Fibroblast of skin of back (primary cell): ENCODE data around the gene UBE2H. TPM values are rescaled to one million over a fixed set of nuclear protein-coding genes. Genes with fewer than 3 reads are reported as not detected.
"Not testable (repeated sequence)": the region's sequence is repeated elsewhere in the genome, so short reads cannot be mapped to it uniquely, and the experiment has no call there.

ENCODE experiments used
- DNase-seq: peaks from one replicate; pipeline ENCODE4 v3.0.0-alpha.2; 2013
- polyA plus RNA-seq, 2 experiments: library from polyadenylated mRNA; unstranded; fragments of 120-200 nt; gene quantifications; one replicate each; pipeline ENCODE4 v1.2.1, GENCODE V29; 2013; ENCODE audit not compliant: insufficient read length in 2 of 2

The UBE2H gene
- polyA plus RNA-seq (2013, experiment 1 of 2; ENCODE audit: insufficient read length) = 59.3 TPM
- polyA plus RNA-seq (2013, experiment 2 of 2; ENCODE audit: insufficient read length) = 69.0 TPM

DNA sequence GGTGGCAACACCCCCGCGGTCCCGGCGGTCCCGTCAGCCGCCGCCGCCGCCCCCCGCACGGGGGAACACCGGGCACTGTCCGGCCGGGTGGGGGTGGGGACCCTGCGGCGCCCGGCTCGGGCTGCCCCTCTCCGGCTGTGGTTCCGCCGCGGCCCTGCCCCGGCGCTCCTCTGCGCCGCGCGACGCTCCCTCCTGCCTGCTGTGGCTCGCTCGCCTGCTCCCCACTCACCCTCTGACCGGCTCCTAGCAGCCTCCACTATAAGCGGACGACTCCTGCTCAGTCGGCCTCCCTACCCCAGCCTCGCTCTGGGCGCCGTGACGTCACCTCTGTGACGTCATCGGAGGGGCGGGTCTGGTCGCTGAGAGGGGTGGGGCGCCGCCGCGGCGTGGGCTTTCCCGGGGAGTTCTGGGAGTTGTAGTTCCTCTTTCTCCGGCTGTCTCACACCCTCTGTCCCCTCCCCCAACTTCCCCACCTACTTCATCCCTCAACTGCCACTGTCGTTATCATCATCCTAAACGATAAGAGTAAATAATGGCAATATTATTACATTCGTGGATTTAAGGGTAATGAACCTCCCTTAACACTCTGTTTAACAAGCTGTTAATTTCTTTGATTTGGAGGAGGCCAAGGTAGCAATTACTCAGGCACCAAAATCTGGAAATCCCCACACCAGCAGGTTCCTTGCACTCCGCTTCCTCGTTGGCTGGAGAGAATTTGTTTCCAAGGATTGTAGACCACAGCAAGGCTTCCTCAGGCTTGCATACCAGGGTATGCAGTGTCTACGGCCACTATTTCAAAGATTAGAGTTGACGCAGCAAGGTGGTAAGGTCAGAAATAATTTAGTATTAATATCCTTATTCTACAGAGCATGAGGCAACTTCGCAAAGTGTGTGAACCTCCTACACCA, at the start of gene UBE2H:
Gene UBE2H (minus strand): TSS at position 308 of the 908 bp plus-strand sequence. CDS start 405 bp downstream, outside the sequence.
- peak; percentile 90 for DNase-seq

DNA sequence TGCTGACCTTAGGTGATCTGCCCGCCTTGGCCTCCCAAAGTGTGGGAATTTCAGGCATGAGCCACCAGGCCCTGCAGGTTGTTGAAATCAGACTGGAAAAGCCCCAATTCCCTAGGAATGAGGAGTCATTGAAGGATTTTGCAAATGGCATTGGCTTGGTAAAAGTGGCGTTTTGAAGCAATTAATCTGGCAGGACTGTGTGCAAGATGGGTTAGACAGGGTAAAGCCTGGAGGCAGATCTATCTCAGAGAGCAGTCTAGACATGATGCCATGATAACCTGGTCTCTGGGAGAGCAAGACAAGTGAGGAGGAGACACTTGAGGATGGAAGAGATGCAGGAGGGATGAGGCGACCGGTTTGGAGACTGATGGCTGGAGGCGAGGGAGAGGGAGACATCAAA, 45.7 kb upstream of the UBE2H start:
- DNase-seq = no peak

DNA sequence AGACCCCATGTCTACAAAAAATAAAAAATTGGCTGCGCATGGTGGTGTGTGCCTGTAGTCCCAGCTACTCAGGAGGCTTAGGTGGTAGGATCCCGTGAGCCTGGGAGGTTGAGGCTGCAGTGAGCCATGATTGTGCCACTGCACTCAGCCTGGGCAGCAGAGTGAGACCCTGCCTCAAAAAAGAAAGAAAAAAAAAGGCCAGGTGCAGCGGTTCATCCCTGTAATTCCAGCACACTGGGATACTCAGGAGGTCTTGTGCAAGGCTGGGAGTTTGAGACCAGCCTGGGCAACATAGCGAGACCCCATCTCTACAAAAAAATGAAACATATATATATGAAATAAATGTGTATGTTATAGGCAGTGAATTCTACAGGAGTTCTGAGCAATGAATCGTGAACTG, 44.5 kb upstream of the UBE2H start:
- no peak for DNase-seq

DNA sequence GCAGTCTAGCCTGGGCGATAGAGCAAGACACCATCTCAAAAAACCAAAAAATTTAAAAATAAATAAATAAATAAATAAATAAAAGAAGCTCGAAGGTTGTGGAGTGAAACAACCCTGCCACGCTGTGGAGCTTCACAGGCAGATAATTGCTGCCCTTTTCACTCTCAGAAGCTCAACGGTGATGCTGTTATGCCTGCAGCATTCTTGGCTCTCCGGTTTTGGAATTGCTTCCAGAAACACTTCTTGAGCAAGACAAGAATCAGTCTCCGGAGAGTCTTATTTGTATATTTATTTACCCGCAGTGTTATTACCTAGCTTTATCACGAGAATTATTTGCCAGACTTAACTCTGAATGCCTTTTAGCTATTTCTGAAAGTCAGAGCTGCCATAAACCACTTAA, 40.5 kb upstream of the UBE2H start:
- no peak for DNase-seq

DNA sequence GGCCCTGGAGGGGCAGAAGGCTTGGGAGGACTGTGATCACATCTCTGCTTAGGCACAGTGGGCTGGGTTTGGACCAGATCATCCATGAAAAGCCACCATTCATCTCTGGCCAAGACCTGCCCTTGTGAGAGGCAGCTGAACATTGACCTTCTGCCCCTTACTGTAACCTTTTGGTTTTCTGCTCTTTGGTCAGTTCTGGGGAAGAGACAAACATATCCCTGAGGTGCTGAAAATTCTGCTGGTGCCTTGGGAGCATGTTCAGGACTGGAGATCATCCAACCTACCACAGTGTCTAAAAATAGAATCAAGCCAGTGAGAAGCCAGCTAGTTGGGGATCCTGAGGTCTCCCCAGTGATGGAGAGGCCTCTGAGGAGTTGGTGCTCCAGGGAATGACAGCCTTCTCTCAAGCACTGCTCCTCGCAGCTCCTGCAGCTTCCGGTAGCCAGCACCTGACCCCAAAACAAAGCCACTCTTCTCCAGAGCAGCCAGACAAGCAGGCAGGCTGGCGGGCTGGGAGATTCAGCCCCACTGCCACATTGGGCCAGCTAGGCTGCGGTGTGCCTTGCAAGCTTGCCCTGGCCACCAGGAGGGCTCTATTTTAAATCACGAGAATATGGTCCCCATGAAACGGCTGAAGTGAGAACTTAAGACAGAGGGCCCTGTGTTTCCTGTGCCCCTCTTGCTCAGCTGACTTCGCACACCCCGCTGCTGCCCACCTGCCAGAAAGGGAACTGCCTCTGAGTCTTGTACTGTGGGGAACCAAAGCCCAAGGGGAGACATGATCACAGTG, 37.8 kb upstream of the UBE2H start:
- no peak for DNase-seq

DNA sequence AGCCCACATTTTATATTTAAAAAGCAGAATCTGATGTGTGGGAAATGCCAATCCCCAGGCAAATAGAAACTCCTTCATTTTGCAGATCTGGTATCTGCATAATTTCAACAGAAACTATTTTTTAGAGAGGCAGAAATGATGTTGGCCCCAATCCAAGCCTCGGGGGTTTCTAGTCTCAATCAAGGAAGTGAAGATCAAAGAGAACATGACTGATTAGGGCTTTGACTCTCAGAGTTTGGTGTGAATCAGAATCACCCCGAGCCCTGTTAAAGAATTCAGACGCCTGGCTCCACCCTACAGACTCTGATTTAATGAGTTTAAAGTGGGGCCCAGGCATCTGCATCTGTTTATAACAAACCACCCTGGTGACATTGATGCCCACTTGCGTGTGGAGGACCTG, 36.7 kb upstream of the UBE2H start:
- no peak for DNase-seq

DNA sequence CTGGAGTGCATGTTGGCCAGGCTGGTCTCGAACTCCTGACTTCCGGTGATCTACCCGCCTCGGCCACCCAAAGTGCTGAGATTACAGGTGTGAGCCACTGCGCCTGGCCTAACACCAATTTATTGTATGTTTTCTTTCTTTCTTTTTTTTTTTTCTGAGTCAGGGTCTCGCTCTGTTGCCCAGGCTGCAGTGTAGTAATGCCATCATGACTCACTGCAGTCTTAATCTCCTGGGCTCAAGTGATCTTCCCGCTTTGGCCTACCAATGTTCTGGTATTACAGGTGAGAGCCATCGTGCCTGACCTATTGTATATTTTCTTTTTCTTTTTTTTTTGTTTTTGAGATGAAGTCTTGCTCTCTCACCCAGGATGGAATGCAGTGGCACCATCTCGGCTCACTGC, 33.8 kb upstream of the UBE2H start:
- no peak for DNase-seq

DNA sequence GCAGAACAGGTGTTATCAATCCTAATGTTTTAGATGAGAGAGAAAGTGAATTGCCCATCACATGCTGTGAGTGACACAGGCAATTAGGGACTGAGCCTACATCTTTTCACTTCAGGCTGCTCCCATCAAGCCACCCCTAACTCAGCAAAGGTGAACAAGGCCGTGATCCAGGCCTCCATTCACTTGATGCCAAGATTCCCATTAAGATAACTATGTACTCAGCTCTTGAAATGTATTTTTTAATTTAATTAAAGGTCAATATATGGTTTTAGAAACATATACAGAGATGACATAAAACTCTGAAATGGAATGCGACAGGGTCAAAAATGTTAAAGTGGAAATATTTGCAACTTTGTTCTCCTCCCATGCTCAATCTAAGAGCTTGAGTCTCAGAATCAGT, 27.9 kb upstream of the UBE2H start:
- no peak for DNase-seq

DNA sequence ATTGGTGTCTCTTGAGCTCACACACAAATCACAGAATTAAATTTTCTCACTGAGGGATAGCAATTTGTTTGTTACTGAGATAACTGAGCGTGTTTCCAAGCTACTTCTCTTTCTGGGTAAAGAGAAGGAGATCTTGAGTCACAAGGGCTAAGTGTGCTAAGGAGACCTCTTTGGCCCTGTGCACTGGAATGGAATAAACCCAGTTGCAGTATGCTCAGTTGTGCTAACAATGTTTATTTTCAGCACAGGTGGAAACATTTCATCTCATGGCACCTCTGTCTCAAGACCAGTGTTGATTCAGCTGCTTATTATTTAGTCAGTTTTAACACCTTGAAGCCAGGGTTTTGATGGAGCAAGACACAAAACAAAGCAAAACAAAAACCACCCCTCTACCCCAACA, 22.5 kb upstream of the UBE2H start:
- no peak for DNase-seq

DNA sequence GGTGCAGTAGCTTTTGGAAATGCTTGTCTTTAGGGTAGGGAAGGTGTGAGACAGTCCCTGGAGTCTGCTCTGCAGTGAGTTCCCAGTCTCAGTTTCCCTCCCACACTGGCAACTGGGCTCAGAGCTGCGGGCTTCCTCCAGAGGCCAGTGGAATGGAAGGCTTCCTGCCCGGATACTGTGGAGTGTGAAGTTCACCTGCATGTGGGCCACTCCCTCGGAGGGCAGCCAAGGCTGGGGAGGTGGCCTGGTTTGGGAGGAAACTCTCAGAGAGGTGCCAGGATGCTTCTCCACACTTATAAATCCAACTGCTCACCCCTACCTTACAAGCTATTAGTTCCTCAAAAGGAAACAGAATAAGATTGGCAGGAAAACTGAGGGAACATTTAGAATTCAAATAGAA, 18.1 kb upstream of the UBE2H start:
- no peak for DNase-seq

DNA sequence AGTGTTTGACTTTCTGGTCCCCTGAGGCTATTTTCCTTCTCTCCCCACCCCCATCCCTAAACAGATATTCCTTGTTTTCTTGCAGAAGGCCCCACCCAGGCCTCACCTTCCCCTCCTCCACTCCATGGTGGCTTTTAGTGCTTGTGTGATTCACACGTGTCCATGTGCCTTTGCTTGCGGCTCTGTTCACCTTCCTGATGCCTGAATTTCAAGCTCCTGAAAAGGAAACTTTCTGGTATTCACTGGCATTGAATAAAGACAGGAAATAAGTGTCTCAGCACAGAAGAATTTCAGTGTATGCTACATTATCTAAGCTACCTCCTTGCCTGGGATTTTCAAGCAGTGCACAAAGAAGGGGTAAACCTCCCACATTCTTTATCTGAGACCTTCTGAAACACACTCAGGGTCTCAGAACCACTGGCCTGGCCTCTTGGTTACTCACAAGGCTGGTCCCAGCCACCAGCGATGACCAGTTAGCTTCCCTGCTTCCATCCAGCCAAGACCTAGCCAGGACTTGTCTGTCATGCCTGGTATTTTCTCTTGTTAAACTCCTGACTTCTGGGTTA, 17.2 kb upstream of the UBE2H start:
- peak; percentile 89 for DNase-seq

DNA sequence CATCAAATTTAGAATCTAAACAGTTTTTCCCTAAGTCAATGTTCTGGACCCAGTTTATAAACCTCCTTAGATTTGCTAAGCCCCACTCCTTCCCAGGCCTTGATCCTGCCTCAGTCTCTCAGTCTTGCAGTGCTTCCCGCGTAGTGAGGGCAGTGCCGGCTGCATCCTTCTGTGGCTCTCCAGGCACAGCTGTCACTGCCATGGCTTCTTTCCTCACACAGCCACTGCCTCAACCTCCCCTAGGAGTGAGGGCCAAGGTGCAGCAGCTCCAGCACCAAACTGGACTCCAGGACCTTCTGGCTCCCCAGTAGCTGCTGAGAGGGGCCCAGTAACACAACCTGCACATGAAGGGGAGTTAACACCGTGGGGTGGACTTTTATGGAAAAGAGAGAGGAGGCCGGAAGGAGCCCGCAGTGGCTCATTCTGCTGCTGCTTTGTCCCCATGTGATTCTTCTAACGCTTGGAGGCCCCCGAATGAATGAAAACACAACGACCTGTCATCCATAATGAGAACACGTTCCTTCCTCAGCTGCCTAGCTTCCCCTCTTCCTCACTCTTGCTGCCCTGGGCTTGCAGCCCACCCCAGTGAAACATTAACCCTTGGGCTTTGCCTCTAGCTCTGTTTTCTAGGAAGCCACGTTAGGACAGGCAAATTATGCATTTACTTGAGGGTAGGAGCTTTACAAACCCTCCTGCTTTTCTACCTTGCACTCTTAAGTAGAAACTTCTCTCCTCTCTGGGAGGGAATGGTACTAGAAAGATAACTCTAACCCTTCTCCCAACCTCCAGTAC, 16.0 kb upstream of the UBE2H start:
- no peak for DNase-seq

DNA sequence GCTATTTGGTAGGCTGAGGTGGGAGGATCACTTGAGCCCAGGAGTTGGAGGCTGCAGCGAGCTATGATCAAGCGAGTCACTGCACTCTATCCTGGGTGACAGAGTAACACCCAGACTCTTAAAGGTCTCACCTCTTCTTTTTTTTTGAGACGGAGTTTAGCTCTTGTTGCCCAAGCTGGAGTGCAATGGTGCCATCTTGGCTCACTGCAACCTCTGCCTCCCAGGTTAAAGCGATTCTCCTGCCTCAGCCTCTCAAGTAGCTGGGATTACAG, 7.4 kb upstream of the UBE2H start:
- DNase-seq = not testable (repeated sequence)

DNA sequence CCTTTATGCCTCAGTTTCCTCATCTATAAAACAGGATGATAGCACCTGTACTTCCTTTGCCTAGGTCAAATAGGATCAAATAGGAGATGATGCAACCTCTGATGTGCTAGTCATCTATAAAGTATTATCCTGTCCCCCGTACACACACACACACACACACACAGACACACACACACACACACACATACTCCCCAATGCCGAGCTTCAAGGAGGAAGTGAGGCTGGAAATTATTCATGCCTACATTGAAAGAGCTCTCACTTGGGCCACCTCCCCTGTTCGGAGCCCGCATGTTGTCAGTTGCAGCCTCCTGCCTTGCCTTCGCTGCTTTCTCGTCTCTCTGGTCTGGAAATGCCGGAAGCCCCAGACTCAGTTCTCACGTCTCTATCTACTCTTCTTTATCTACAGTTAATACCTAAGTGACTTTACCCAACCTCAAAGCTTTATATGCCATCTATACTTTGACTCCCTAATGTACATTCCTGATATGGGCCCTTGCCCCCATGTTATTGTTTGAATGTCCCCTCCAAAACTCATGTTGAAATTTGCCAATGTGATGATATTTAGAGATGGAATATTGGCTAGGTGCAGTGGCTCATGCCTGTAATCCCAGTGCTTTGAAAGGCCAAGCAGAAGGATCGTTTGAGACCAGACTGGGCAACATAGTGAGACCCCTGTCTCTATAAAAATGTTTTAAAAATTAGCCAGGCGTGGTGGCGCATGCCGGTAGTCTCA, 6.9 kb upstream of the UBE2H start:
- no peak for DNase-seq

DNA sequence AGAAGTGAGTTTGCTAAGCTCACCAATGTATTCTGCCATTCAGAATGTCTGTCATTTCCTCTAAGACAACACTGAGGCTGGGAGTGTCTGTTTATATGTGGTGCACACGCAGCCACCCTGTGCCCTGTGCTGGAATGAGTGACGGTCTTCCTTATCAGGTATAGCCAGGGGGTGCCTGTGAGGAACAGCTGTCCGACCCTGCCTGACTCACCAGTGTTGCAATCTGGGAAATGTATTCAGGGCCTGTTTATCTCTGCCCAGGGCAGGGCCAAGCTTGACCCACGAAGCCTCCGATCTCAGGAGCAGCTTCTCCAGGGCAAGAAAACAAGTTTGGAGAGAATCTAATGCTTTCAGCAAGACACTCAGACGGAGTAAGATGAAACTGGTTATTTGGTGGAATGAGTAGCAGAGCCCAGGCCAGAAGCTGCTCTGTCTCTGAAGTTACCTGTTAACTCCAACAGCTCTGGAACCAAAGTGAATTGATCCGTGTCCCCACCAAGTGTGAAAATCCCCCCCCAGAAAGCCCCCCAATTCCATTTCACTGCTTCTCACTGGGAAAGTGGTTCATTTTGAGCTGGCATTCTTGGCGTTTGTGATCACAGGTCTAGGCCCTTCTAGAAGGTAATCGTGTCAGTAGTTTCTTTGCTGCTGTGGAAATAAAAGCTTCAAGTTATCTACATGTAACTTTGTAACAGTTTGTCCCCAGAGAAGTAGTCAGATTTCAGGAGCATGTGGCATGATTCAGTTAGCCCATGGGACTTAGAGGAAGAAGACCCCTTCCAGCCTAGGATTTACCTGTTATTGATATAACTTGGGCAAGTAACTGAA, 6.1 kb upstream of the UBE2H start:
- DNase-seq = peak; percentile 74

DNA sequence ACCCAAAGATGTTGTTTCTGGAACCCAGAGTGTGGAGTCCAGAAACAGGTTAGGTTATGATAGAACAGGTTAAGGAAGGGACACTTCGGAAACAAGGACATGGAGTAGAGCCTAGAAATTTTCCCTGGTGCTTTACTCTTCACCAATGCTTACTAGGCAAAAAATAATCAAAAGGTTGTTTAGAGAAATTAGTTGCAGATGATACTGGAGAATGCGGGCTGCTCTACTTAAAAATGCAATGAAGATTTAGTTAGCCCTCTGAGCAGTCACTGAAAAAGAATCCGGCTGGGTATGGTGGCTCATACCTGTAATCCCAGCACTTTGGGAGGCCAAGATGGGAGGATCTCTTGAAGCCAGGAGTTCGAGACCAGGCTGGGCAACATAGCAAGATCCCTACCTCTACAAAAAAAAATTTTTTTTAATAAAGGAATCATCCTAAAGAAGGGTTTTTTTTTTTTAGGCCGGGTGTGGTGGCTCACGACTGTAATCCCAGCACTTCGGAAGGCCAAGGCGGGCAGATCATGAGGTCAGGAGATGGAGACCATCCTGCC, 3.3 kb upstream of the UBE2H start:
- DNase-seq = no peak

DNA sequence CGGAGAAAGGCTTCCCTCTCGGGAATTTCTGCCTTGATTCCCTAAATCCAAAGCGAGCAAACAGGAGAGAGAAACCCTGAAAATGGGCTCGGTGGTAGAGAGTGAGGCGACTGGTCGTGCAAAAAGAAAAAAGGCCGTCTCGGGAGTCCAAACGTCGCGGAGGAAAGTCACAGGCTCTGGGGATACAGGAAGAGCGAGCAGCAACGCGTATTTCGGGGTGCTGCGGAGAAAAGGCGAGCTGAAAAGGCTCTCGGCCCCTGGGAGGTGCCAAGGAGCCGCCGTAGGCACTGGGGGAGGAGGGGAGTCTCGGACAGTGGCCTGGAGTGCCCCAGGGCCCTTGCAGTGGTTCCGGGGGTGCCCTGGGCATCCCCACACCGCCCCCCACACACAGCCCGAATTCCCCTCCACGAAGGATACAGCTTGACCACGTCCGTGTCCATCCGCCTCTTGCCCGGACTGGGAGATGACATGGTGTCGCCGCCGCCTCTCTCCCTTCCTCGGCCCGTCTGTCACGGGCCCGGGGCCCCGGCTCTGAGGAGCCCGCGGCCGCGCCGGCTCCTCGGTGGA, 591 bp downstream of the UBE2H start:
- DNase-seq = peak; percentile 26

DNA sequence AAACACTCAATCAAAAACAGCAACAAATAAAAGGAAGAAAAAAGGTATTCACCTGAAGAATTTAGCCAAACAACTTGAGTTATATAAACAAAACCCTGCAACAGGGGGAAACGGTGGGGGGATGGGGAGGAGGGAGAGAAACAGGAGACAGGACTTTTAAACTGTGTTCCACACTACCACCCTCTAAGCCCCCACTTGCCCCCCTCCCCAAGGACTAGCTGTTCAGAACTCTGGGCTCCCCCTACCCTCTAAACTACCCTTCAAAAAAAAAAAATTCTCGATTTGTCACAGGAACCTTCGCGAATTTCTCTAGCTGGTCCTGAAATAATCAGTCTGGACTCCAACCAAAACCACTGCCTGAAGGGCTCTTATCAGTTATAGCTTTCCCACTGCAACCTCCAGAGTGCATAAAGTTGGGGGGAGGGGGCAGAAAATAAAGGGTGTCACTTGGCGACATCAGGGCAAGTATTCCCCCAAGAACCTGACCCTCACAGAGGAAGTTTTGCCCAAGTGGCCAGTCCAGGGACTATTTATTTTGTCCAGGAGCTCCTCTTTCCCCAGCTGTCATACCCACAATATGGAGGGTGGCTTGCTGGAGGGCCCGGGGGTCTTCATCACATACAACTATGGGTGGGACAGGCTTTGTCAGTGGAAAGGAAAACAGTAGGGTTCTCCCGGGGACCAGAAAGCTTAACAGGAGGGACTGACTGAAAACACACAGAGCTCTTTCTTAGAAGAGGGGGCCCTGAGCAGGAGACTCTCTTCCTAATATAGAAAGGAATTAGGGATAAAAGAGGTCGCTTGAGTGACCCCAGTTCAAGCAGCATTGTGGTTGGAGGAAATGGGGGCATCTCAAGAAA, 1.3 kb downstream of the UBE2H start:
- DNase-seq = no peak

DNA sequence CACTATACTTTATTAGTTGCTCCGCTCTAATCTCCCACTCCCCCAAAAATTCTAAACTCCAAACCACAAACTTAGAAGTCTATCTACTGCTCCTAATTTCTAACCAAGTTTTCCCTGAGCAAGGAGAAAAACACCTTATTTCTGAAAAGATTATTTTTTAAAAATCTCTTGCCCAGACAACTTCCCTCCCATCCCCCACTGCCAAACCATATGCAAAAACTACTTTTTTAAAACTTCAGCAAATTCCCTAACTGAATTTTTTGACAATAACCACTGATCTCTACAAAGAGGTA, 1.9 kb downstream of the UBE2H start:
- DNase-seq = no peak
